Measurements from ENCODE around the gene TLE2.

DNA sequence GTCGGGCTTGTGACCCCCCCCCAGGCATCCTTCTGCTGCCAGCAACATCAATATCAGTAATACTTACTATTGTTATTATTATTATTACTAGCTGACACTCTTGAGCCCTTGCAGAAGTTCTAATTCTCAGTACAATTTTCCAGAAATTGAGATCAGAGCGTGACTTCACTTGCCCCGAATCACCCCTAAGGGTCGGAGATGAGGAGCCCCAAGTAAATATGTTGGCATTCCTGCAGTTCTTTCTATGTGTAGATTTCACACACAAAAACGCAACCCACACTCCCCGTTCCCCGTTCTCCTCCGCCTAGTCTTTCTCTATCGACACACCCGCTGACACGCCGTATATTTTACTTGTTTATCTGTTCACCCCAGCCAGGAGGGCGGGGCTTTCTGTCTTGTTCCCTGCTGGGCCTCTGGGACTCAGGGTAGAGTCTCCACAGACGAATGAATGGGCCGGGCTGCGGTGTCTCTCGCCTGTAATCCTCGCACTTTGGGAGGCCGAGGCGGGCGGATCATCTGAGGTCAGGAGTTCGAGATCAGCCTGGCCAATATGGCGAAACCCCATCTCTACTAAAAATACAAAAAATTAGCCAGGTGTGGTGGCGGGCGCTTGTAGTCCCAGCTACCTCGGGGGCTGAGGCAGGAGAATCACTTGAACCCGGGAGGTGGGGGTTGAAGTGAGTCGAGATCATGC, 18.6 kb upstream of the TLE2 start:
- TF ChIP-seq, protein P1, sequence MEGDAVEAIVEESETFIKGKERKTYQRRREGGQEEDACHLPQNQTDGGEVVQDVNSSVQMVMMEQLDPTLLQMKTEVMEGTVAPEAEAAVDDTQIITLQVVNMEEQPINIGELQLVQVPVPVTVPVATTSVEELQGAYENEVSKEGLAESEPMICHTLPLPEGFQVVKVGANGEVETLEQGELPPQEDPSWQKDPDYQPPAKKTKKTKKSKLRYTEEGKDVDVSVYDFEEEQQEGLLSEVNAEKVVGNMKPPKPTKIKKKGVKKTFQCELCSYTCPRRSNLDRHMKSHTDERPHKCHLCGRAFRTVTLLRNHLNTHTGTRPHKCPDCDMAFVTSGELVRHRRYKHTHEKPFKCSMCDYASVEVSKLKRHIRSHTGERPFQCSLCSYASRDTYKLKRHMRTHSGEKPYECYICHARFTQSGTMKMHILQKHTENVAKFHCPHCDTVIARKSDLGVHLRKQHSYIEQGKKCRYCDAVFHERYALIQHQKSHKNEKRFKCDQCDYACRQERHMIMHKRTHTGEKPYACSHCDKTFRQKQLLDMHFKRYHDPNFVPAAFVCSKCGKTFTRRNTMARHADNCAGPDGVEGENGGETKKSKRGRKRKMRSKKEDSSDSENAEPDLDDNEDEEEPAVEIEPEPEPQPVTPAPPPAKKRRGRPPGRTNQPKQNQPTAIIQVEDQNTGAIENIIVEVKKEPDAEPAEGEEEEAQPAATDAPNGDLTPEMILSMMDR (IDR thresholded peaks at IDR 0.05), result peak in 1 of 5 experiments; percentile 15
- TF ChIP-seq POLR2A (IDR thresholded peaks at IDR 0.05), result peak in 1 of 2 donors; percentile 23
- TF ChIP-seq EP300 (IDR thresholded peaks at IDR 0.05), result peak in 1 of 2 donors; percentile 85
